ENCODE results near the gene BIN2. TPM values are rescaled to one million over a fixed set of nuclear protein-coding genes. Genes with fewer than 3 reads are reported as not detected.

The BIN2 gene
- total and polyA plus RNA-seq, 2 of the 13 experiments (the other 11 are each of a cell fraction or from before 2014, with no cell fraction given) = not detected

GRCh38 chr12:51238510-51239334, 85.3 kb downstream of the BIN2 start, which contains the start of gene DAZAP2 (continued):
- TF ChIP-seq, protein P1, sequence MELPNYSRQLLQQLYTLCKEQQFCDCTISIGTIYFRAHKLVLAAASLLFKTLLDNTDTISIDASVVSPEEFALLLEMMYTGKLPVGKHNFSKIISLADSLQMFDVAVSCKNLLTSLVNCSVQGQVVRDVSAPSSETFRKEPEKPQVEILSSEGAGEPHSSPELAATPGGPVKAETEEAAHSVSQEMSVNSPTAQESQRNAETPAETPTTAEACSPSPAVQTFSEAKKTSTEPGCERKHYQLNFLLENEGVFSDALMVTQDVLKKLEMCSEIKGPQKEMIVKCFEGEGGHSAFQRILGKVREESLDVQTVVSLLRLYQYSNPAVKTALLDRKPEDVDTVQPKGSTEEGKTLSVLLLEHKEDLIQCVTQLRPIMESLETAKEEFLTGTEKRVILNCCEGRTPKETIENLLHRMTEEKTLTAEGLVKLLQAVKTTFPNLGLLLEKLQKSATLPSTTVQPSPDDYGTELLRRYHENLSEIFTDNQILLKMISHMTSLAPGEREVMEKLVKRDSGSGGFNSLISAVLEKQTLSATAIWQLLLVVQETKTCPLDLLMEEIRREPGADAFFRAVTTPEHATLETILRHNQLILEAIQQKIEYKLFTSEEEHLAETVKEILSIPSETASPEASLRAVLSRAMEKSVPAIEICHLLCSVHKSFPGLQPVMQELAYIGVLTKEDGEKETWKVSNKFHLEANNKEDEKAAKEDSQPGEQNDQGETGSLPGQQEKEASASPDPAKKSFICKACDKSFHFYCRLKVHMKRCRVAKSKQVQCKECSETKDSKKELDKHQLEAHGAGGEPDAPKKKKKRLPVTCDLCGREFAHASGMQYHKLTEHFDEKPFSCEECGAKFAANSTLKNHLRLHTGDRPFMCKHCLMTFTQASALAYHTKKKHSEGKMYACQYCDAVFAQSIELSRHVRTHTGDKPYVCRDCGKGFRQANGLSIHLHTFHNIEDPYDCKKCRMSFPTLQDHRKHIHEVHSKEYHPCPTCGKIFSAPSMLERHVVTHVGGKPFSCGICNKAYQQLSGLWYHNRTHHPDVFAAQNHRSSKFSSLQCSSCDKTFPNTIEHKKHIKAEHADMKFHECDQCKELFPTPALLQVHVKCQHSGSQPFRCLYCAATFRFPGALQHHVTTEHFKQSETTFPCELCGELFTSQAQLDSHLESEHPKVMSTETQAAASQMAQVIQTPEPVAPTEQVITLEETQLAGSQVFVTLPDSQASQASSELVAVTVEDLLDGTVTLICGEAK (IDR thresholded peaks at IDR 0.05) = no peak
- TF ChIP-seq, protein P1 (CRISPR knock-in tag; IDR thresholded peaks at IDR 0.05) = peak; percentile 17; the same call in 1 of the 2 replicates
- TF ChIP-seq ZNF703 (CRISPR knock-in tag; IDR thresholded peaks at IDR 0.05; ENCODE audit: borderline replicate concordance) = 0 out of 2 replicates have a peak, but pooled peaks have one; percentile 19
- TF ChIP-seq TIGD3 (CRISPR knock-in tag; IDR thresholded peaks at IDR 0.05; ENCODE audit: borderline replicate concordance) = no peak
- 0 out of 2 replicates have a peak, but pooled peaks have one; percentile 51 for TF ChIP-seq CREM (IDR thresholded peaks at IDR 0.05)
- TF ChIP-seq CREM (CRISPR knock-in tag; IDR thresholded peaks at IDR 0.05) = no peak
- TF ChIP-seq PBX2 (CRISPR knock-in tag; IDR thresholded peaks at IDR 0.05) = peak; percentile 96
- TF ChIP-seq ZNF570 (CRISPR knock-in tag; IDR thresholded peaks at IDR 0.05; ENCODE audit: borderline replicate concordance) = no peak
- TF ChIP-seq PLRG1 (conservative IDR thresholded peaks at IDR 0.05) = no peak
- TF ChIP-seq ZNF326 (CRISPR knock-in tag; IDR thresholded peaks at IDR 0.05; ENCODE audit: borderline replicate concordance) = no peak
- TF ChIP-seq, protein P2, sequence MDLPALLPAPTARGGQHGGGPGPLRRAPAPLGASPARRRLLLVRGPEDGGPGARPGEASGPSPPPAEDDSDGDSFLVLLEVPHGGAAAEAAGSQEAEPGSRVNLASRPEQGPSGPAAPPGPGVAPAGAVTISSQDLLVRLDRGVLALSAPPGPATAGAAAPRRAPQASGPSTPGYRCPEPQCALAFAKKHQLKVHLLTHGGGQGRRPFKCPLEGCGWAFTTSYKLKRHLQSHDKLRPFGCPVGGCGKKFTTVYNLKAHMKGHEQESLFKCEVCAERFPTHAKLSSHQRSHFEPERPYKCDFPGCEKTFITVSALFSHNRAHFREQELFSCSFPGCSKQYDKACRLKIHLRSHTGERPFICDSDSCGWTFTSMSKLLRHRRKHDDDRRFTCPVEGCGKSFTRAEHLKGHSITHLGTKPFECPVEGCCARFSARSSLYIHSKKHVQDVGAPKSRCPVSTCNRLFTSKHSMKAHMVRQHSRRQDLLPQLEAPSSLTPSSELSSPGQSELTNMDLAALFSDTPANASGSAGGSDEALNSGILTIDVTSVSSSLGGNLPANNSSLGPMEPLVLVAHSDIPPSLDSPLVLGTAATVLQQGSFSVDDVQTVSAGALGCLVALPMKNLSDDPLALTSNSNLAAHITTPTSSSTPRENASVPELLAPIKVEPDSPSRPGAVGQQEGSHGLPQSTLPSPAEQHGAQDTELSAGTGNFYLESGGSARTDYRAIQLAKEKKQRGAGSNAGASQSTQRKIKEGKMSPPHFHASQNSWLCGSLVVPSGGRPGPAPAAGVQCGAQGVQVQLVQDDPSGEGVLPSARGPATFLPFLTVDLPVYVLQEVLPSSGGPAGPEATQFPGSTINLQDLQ (CRISPR knock-in tag; IDR thresholded peaks at IDR 0.05) = no peak
- no peak for TF ChIP-seq SP1 (IDR thresholded peaks at IDR 0.05)
- peak; percentile 42 for TF ChIP-seq SP1 (CRISPR knock-in tag; IDR thresholded peaks at IDR 0.05)
- TF ChIP-seq ZNF44 (CRISPR knock-in tag; IDR thresholded peaks at IDR 0.05) = peak; percentile 80; the same call in 1 of the 2 replicates

Measured in HepG2 (cell line).